ENCODE results near the gene OR10A7.

The OR10A7 gene

GRCh38 chr12:55244309-55244708 is 23.5 kb downstream of the OR10A7 start, which contains the start of gene OR6C74:
Gene OR6C74 (plus strand): TSS chr12:55244609. CDS start chr12:55247288, 2,679 bp downstream.
- no peaks in the 10 kb centered on the region for H3K9me3 ChIP-seq (ENCODE audit: control insufficient read depth in 2 of 2, low read length in 2 of 2)
- no peak within 1 kb of the TSS for H3K4me3 ChIP-seq (ENCODE audit: low read length in 2 of 2)
- H3K27me3 ChIP-seq (ENCODE audit: control insufficient read depth in 2 of 2, insufficient read depth in 2 of 2, low read length in 2 of 2), result no peaks in the 10 kb centered on the region
- no peaks in the 10 kb centered on the region for H3K4me1 ChIP-seq (ENCODE audit: control insufficient read depth in 2 of 2, insufficient read depth in 2 of 2, low read length in 2 of 2)
- H3K9ac ChIP-seq (ENCODE audit: low read depth in 1 of 2, low read length in 2 of 2), result no peak within 1 kb of the TSS
- no peak within 1 kb of the TSS for H3K27ac ChIP-seq (ENCODE audit: low read depth in 2 of 2, low read length in 2 of 2)
- H3K36me3 ChIP-seq (ENCODE audit: control insufficient read depth in 2 of 2, insufficient read depth in 2 of 2, low read length in 2 of 2), result no peaks in the 10 kb centered on the region

DNA sequence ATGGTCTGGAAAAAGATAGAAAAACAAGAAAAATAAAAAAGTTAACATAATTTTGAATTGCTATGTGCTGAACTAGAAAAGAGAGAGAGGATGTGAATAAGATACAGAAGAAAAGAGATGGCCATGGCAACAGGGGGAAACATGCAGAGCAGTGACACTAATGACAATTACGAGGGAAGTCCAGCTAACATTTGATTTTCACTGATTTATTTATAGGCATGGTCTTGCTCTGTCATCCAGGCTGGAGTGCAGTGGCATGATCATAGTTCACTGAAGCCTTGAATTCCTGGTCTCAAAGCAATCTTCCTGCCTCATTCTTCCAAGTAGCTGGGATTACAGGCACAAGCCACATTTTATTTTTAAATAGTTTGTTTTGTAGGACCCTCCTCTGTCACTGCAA is 25.3 kb downstream of the OR10A7 start:
- no peaks in the 10 kb centered on the region for H3K36me3 ChIP-seq (ENCODE audit: control insufficient read depth in 2 of 2, insufficient read depth in 2 of 2, low read length in 2 of 2)
- no peaks in the 10 kb centered on the region for H3K27me3 ChIP-seq (ENCODE audit: control insufficient read depth in 2 of 2, insufficient read depth in 2 of 2, low read length in 2 of 2)
- no peak overlapping the region for H3K27ac ChIP-seq (ENCODE audit: low read depth in 2 of 2, low read length in 2 of 2)
- no peaks in the 10 kb centered on the region for H3K4me1 ChIP-seq (ENCODE audit: control insufficient read depth in 2 of 2, insufficient read depth in 2 of 2, low read length in 2 of 2)
- no peak overlapping the region for H3K9ac ChIP-seq (ENCODE audit: low read depth in 1 of 2, low read length in 2 of 2)
- no peaks in the 10 kb centered on the region for H3K9me3 ChIP-seq (ENCODE audit: control insufficient read depth in 2 of 2, low read length in 2 of 2)
- H3K4me3 ChIP-seq (ENCODE audit: low read length in 2 of 2), result no peak overlapping the region

DNA sequence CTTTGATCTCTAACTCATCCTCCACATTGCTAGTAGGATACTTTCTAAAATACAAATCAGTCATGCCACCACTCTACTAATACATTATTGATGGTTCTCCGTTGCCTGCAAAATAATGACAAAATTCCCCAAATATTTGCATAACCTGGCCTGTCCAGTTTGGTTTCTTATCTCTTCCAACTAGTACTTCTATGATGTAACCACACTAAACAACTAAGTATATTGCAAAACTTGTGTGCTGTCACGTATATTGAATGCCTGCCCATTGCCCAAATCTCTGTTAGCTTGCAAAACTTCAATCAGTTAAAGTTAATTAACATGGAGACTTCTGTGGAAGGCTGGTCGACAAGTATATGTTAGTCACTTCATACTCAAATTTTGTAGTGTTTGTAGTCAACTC is 30.1 kb downstream of the OR10A7 start:
- H3K9me3 ChIP-seq (ENCODE audit: control insufficient read depth in 2 of 2, low read length in 2 of 2), result no peaks in the 10 kb centered on the region
- H3K4me3 ChIP-seq (ENCODE audit: low read length in 2 of 2), result no peak overlapping the region
- no peak overlapping the region for H3K27ac ChIP-seq (ENCODE audit: low read depth in 2 of 2, low read length in 2 of 2)
- no peaks in the 10 kb centered on the region for H3K27me3 ChIP-seq (ENCODE audit: control insufficient read depth in 2 of 2, insufficient read depth in 2 of 2, low read length in 2 of 2)
- H3K9ac ChIP-seq (ENCODE audit: low read depth in 1 of 2, low read length in 2 of 2), result no peak overlapping the region
- H3K4me1 ChIP-seq (ENCODE audit: control insufficient read depth in 2 of 2, insufficient read depth in 2 of 2, low read length in 2 of 2), result no peaks in the 10 kb centered on the region
- H3K36me3 ChIP-seq (ENCODE audit: control insufficient read depth in 2 of 2, insufficient read depth in 2 of 2, low read length in 2 of 2), result no peaks in the 10 kb centered on the region

DNA sequence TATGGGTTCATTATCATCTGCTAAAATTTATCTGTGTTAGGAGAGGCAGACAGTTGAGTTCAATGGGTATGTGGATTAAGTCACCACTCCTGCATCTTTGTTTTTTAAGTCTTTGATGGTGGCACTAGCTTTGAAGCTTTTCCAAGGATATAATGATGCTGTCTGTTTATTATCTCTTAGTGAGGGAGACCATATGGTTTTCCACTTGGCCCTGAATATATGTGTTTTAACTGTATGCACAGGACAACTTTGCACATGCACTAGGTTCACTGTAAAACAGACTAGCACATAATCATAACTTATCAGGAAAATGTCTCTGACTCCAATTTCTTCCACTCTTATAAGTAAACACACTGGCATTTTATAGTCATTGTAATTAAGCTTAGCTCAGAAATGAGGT is 32.5 kb downstream of the OR10A7 start:
- Histone ChIP-seq H3K4me3 (ENCODE audit: low read length in 2 of 2) (no peak overlapping the region), H3K9ac (ENCODE audit: low read depth in 1 of 2, low read length in 2 of 2) (no peak overlapping the region), H3K4me1 (ENCODE audit: control insufficient read depth in 2 of 2, insufficient read depth in 2 of 2, low read length in 2 of 2) (no peaks in the 10 kb centered on the region), H3K27me3 (ENCODE audit: control insufficient read depth in 2 of 2, insufficient read depth in 2 of 2, low read length in 2 of 2) (no peaks in the 10 kb centered on the region), H3K9me3 (ENCODE audit: control insufficient read depth in 2 of 2, low read length in 2 of 2) (no peaks in the 10 kb centered on the region), H3K36me3 (ENCODE audit: control insufficient read depth in 2 of 2, insufficient read depth in 2 of 2, low read length in 2 of 2) (no peaks in the 10 kb centered on the region), H3K27ac (ENCODE audit: low read depth in 2 of 2, low read length in 2 of 2) (no peak overlapping the region)

DNA sequence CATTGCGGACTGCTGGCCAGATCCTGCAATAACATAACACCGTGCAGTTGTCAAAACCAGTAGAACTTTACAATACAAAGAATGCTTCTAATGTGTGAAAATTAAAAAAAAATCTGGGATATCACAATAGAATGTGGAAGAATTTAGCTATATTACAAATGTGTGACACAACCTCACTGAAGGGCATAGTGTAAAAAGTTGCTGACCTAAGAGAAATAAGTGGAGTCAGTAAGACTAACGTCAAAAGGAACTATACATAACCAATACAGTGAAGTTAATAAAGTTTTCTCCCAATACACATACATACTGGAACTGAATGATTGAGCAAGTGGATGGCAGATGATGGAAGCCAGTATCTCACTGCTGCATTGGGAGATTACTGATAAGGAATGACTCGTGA is 36.0 kb downstream of the OR10A7 start:
- H3K9ac ChIP-seq (ENCODE audit: low read depth in 1 of 2, low read length in 2 of 2), result no peak overlapping the region
- no peak overlapping the region for H3K27ac ChIP-seq (ENCODE audit: low read depth in 2 of 2, low read length in 2 of 2)
- no peaks in the 10 kb centered on the region for H3K4me1 ChIP-seq (ENCODE audit: control insufficient read depth in 2 of 2, insufficient read depth in 2 of 2, low read length in 2 of 2)
- H3K36me3 ChIP-seq (ENCODE audit: control insufficient read depth in 2 of 2, insufficient read depth in 2 of 2, low read length in 2 of 2), result no peaks in the 10 kb centered on the region
- H3K9me3 ChIP-seq (ENCODE audit: control insufficient read depth in 2 of 2, low read length in 2 of 2), result no peaks in the 10 kb centered on the region
- H3K4me3 ChIP-seq (ENCODE audit: low read length in 2 of 2), result no peak overlapping the region
- no peaks in the 10 kb centered on the region for H3K27me3 ChIP-seq (ENCODE audit: control insufficient read depth in 2 of 2, insufficient read depth in 2 of 2, low read length in 2 of 2)

- H3K9me3 ChIP-seq (ENCODE audit: control insufficient read depth in 2 of 2, low read length in 2 of 2), result no peaks in the 10 kb centered on the region
- H3K27me3 ChIP-seq (ENCODE audit: control insufficient read depth in 2 of 2, insufficient read depth in 2 of 2, low read length in 2 of 2), result no peaks in the 10 kb centered on the region
- H3K9ac ChIP-seq (ENCODE audit: low read depth in 1 of 2, low read length in 2 of 2), result no peak overlapping the region
- H3K27ac ChIP-seq (ENCODE audit: low read depth in 2 of 2, low read length in 2 of 2), result no peak overlapping the region
- H3K4me1 ChIP-seq (ENCODE audit: control insufficient read depth in 2 of 2, insufficient read depth in 2 of 2, low read length in 2 of 2), result no peaks in the 10 kb centered on the region
- no peak overlapping the region for H3K4me3 ChIP-seq (ENCODE audit: low read length in 2 of 2)
- H3K36me3 ChIP-seq (ENCODE audit: control insufficient read depth in 2 of 2, insufficient read depth in 2 of 2, low read length in 2 of 2), result no peaks in the 10 kb centered on the region
Observed at GRCh38 chr12:55258303-55258702, 37.5 kb downstream of the OR10A7 start.

Measured in mucosa of rectum (tissue), 2 donors.